HEK293 (cell line): ENCODE data around the gene ZNF836.

Source experiments
- ATF2 ChIP-seq: fragments of 450-650 bp; formaldehyde crosslinking; IDR thresholded peaks from 2 replicates; pipeline ENCODE4 v1.5.1; 2016; ENCODE audit warnings: missing biosample characterization, missing genetic modification characterization, low read depth
- GLI4 ChIP-seq: fragments of 450-650 bp; formaldehyde crosslinking; IDR thresholded peaks from 2 replicates; pipeline ENCODE4 v1.5.1; 2016; ENCODE audit warnings: missing biosample characterization, missing genetic modification characterization
- KLF16 ChIP-seq: fragments of 450-650 bp; formaldehyde crosslinking; IDR thresholded peaks from 2 replicates; pipeline ENCODE4 v1.5.1; 2017; ENCODE audit warnings: missing biosample characterization, missing genetic modification characterization
- MZF1 ChIP-seq: fragments of 450-650 bp; formaldehyde crosslinking; IDR thresholded peaks from 2 replicates; pipeline ENCODE4 v1.5.1; 2017; ENCODE audit warnings: missing biosample characterization, missing genetic modification characterization, borderline replicate concordance
- REPIN1 ChIP-seq: fragments of 450-650 bp; formaldehyde crosslinking; IDR thresholded peaks from 2 replicates; pipeline ENCODE4 v1.5.1; 2017; ENCODE audit warnings: missing biosample characterization, missing genetic modification characterization, low read depth
- REST ChIP-seq: fragments of 450-650 bp; formaldehyde crosslinking; IDR thresholded peaks from 2 replicates; pipeline ENCODE4 v1.5.1; 2016; ENCODE audit warnings: missing biosample characterization, missing genetic modification characterization
- SP7 ChIP-seq: fragments of 450-650 bp; formaldehyde crosslinking; IDR thresholded peaks from 2 replicates; pipeline ENCODE4 v1.5.1; 2016; ENCODE audit warnings: missing biosample characterization, missing genetic modification characterization
- WT1 ChIP-seq: fragments of 450-650 bp; formaldehyde crosslinking; IDR thresholded peaks from 2 replicates; pipeline ENCODE4 v1.5.1; 2016; ENCODE audit warnings: missing biosample characterization, missing genetic modification characterization
- ZBTB17 ChIP-seq: fragments of 450-650 bp; formaldehyde crosslinking; IDR thresholded peaks from 2 replicates; pipeline ENCODE4 v1.5.1; 2016; ENCODE audit warnings: missing biosample characterization, missing genetic modification characterization
- ZBTB26 ChIP-seq: fragments of 450-650 bp; formaldehyde crosslinking; optimal IDR thresholded peaks from 2 replicates; pipeline ENCODE3; 2016; ENCODE audit warnings: missing biosample characterization, mild to moderate bottlenecking, missing genetic modification characterization
- ZBTB8A ChIP-seq: fragments of 450-650 bp; formaldehyde crosslinking; IDR thresholded peaks from 2 replicates; pipeline ENCODE4 v1.5.1; 2016; ENCODE audit warnings: missing biosample characterization, missing genetic modification characterization
- ZIC2 ChIP-seq: fragments of 450-650 bp; formaldehyde crosslinking; IDR thresholded peaks from 2 replicates; pipeline ENCODE4 v1.5.1; 2016; ENCODE audit warnings: missing biosample characterization, missing genetic modification characterization
- ZNF121 ChIP-seq: fragments of 450-650 bp; formaldehyde crosslinking; IDR thresholded peaks from 2 replicates; pipeline ENCODE4 v1.5.1; 2016; ENCODE audit warnings: missing biosample characterization, missing genetic modification characterization
- ZNF2 ChIP-seq: fragments of 450-650 bp; formaldehyde crosslinking; IDR thresholded peaks from 2 replicates; pipeline ENCODE4 v1.5.1; 2016; ENCODE audit warnings: missing biosample characterization, missing genetic modification characterization
- ZNF24 ChIP-seq: fragments of 450-650 bp; formaldehyde crosslinking; IDR thresholded peaks from 2 replicates; pipeline ENCODE4 v1.5.1; 2016; ENCODE audit warnings: missing biosample characterization, missing genetic modification characterization
- ZNF280D ChIP-seq: fragments of 450-650 bp; formaldehyde crosslinking; IDR thresholded peaks from 2 replicates; pipeline ENCODE4 v1.5.1; 2016; ENCODE audit warnings: missing biosample characterization, missing genetic modification characterization
- ZNF629 ChIP-seq: fragments of 450-650 bp; formaldehyde crosslinking; IDR thresholded peaks from 2 replicates; pipeline ENCODE4 v1.5.1; 2017; ENCODE audit warnings: missing biosample characterization, missing genetic modification characterization
- ZNF639 ChIP-seq: fragments of 450-650 bp; formaldehyde crosslinking; IDR thresholded peaks from 2 replicates; pipeline ENCODE4 v1.5.1; 2016; ENCODE audit warnings: missing biosample characterization, missing genetic modification characterization
- ZNF692 ChIP-seq: fragments of 450-650 bp; formaldehyde crosslinking; IDR thresholded peaks from 2 replicates; pipeline ENCODE4 v1.5.1; 2016; ENCODE audit warnings: missing biosample characterization, missing genetic modification characterization
- ZNF747 ChIP-seq: fragments of 450-650 bp; formaldehyde crosslinking; IDR thresholded peaks from 2 replicates; pipeline ENCODE4 v1.5.1; 2016; ENCODE audit warnings: missing biosample characterization, missing genetic modification characterization
- ZNF777 ChIP-seq: fragments of 450-650 bp; formaldehyde crosslinking; IDR thresholded peaks from 2 replicates; pipeline ENCODE4 v1.5.1; 2017; ENCODE audit warnings: missing biosample characterization, missing genetic modification characterization, borderline replicate concordance
- ZNF785 ChIP-seq: fragments of 450-650 bp; formaldehyde crosslinking; IDR thresholded peaks from 2 replicates; pipeline ENCODE4 v1.5.1; 2016; ENCODE audit warnings: missing biosample characterization, missing genetic modification characterization
- ZNF843 ChIP-seq: fragments of 450-650 bp; formaldehyde crosslinking; IDR thresholded peaks from 2 replicates; pipeline ENCODE4 v1.5.1; 2016; ENCODE audit warnings: missing biosample characterization, missing genetic modification characterization
- TF ChIP-seq, protein P1 (sequence below): fragments of 450-650 bp; formaldehyde crosslinking; IDR thresholded peaks from 2 replicates; pipeline ENCODE4 v1.5.1; 2017; ENCODE audit warnings: missing biosample characterization, missing genetic modification characterization

ZNF836 gene

GRCh38 chr19:52188822-52189734 lies 17.7 kb upstream of the ZNF836 start (continued):
- TF ChIP-seq REST (0 out of 2 replicates have a peak, but pooled peaks have one; percentile 53), GLI4 (tag by site-specific recombination) (peak; percentile 23; the same call in 1 of the 2 replicates), ATF2 (tag by site-specific recombination) (no peak), ZIC2 (tag by site-specific recombination) (peak; percentile 51; the same call in 1 of the 2 replicates), ZNF629 (peak; percentile 82), ZBTB26 (tag by site-specific recombination) (no peak), KLF16 (tag by site-specific recombination) (peak; percentile 15; the same call in 1 of the 2 replicates), ZNF280D (tag by site-specific recombination) (0 out of 2 replicates have a peak, but pooled peaks have one; percentile 11), ZNF24 (tag by site-specific recombination) (peak; percentile 30; the same call in 1 of the 2 replicates), ZNF747 (tag by site-specific recombination) (no peak), SP7 (peak; percentile 59), ZNF785 (peak; percentile 17; the same call in 1 of the 2 replicates), ZNF639 (tag by site-specific recombination) (peak; percentile 82), ZNF121 (tag by site-specific recombination) (peak; percentile 97), ZNF2 (peak; percentile 47; the same call in 1 of the 2 replicates), REPIN1 (no peak; the same call in 1 of the 2 replicates), MZF1 (tag by site-specific recombination) (peak; percentile 53; the same call in 1 of the 2 replicates), ZBTB8A (tag by site-specific recombination) (peak; percentile 22; the same call in 1 of the 2 replicates), ZNF777 (tag by site-specific recombination) (no peak), WT1 (tag by site-specific recombination) (peak; percentile 42; the same call in 1 of the 2 replicates), ZNF843 (peak; percentile 69; the same call in 1 of the 2 replicates), ZBTB17 (tag by site-specific recombination) (peak; percentile 69), ZNF692 (tag by site-specific recombination) (peak; percentile 49; the same call in 1 of the 2 replicates)
- TF ChIP-seq, protein P1, sequence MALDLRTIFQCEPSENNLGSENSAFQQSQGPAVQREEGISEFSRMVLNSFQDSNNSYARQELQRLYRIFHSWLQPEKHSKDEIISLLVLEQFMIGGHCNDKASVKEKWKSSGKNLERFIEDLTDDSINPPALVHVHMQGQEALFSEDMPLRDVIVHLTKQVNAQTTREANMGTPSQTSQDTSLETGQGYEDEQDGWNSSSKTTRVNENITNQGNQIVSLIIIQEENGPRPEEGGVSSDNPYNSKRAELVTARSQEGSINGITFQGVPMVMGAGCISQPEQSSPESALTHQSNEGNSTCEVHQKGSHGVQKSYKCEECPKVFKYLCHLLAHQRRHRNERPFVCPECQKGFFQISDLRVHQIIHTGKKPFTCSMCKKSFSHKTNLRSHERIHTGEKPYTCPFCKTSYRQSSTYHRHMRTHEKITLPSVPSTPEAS, result peak; percentile 57; the same call in 1 of the 2 replicates
